Sigmoid colon (tissue), 7 donors: Measurements from ENCODE around the gene TENM4. TPM values are rescaled to one million over a fixed set of nuclear protein-coding genes. Genes with fewer than 3 reads are reported as not detected.

Experiments used
- DNase-seq: peaks from one replicate; pipeline ENCODE4 v3.0.0-alpha.2; 2019
- H3K27ac ChIP-seq, 4 donors: fragments of 200-600 bp; sonication (generic); one replicate each; pipeline ENCODE4 v1.5.1; 2016 to 2019; ENCODE audit warnings: mild to moderate bottlenecking in 1 of 4
- H3K27me3 ChIP-seq, 3 donors: fragments of 200-600 bp; sonication (generic); one replicate each; pipeline ENCODE4 v1.5.1; 2019; ENCODE audit warnings: mild to moderate bottlenecking in 1 of 3
- H3K36me3 ChIP-seq, 4 donors: fragments of 200-600 bp; sonication (generic); one replicate each; pipeline ENCODE4 v1.5.1; 2016 to 2019
- H3K4me1 ChIP-seq, 4 donors: fragments of 200-600 bp; sonication (generic); one replicate each; pipeline ENCODE4 v1.5.1; 2017 to 2019
- H3K4me3 ChIP-seq, 4 donors: fragments of 200-600 bp; sonication (generic); one replicate each; pipeline ENCODE4 v1.5.1; 2017 to 2019; ENCODE audit warnings: mild to moderate bottlenecking in 2 of 4, moderate library complexity in 1 of 4
- H3K9me3 ChIP-seq, 4 donors: fragments of 200-600 bp in 3 of 4; sonication (generic) in 3 of 4; one replicate each; pipeline versions ENCODE4 v1.5.1 to v1.6.1; 2013 to 2019
- EP300 ChIP-seq, 4 donors: sonication (generic); formaldehyde crosslinking; IDR thresholded peaks; one replicate each; pipeline ENCODE4 v1.6.1; 2017; ENCODE audit warnings: antibody characterized with exemption in 4 of 4
- POLR2A ChIP-seq, 2 donors: fragments of 450-650 bp; IDR thresholded peaks; one replicate each; pipeline ENCODE4 v1.6.1; 2016; ENCODE audit warnings: antibody characterized with exemption in 2 of 2, mild to moderate bottlenecking in 2 of 2, moderate library complexity in 2 of 2
- POLR2AphosphoS5 ChIP-seq, 4 donors: sonication (generic); formaldehyde crosslinking; IDR thresholded peaks; one replicate each; pipeline ENCODE4 v1.6.1; 2017; ENCODE audit warnings: antibody characterized with exemption in 4 of 4
- WGBS, 2 donors: extraction: QIAGEN DNeasy Blood & Tissue Kit; methylation state at CpG; one replicate each; pipeline ENCODE4 v1.1.7; 2013; 5-methylcytosine and 5-hydroxymethylcytosine counted together
- intact Hi-C: fragments of 100-400 bp; cut with DNase I; formaldehyde crosslinking; loops from one replicate; pipeline ENCODE4 v1.15.1; 2023
- polyA plus RNA-seq, 3 donors: library from polyadenylated mRNA; stranded (reverse); fragments of 200-250 nt; gene quantifications; one replicate each; pipeline ENCODE4 v1.2.3, GENCODE V29; 2013
- total RNA-seq, 4 donors: library from RNA; depleted of rRNA; stranded (reverse); fragments of >200 nt; gene quantifications; one replicate each; pipeline ENCODE4 v1.1.0, GENCODE V29; 2016
- TF ChIP-seq, protein P1 (sequence below), 4 experiments: fragments of 450-650 bp in 3 of 4; fragments of 200-600 bp in 1 of 4; IDR thresholded peaks; one replicate each; pipeline ENCODE4 v1.5.1; 2016 to 2019; ENCODE audit warnings: antibody characterized with exemption in 4 of 4, mild to moderate bottlenecking in 3 of 4, moderate library complexity in 2 of 4
- donor health status: healthy with polysubstance abuse.
- donor health status: Bipolar disorder and iron deficiency.
- donor health status: healthy.

Gene TENM4
- total and polyA plus RNA-seq, 7 donors = 0.23 to 14.6 (median 1.9) TPM; not detected in 1

DNA sequence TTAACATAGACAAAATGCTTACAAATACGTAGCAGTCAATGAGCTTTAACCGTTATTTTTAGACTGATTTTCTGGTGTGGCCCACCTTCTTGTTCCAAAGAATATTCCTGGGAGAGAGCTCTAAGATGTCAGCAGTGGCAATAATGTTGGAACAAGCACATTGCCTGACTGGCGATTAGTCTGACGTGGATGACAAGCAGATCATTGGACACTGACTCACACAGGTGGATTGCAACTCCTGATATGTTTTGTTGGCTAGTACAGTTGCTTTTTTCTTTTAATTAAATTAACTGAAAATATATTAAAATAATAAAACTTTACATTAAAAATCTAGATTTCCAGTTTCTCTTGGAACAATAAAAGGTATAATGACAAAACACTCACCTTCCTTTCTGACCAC lies 78.0 kb downstream of the TENM4 start:
- H3K27me3 ChIP-seq = no peaks in the 10 kb centered on the region
- TF ChIP-seq, protein P1, sequence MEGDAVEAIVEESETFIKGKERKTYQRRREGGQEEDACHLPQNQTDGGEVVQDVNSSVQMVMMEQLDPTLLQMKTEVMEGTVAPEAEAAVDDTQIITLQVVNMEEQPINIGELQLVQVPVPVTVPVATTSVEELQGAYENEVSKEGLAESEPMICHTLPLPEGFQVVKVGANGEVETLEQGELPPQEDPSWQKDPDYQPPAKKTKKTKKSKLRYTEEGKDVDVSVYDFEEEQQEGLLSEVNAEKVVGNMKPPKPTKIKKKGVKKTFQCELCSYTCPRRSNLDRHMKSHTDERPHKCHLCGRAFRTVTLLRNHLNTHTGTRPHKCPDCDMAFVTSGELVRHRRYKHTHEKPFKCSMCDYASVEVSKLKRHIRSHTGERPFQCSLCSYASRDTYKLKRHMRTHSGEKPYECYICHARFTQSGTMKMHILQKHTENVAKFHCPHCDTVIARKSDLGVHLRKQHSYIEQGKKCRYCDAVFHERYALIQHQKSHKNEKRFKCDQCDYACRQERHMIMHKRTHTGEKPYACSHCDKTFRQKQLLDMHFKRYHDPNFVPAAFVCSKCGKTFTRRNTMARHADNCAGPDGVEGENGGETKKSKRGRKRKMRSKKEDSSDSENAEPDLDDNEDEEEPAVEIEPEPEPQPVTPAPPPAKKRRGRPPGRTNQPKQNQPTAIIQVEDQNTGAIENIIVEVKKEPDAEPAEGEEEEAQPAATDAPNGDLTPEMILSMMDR (IDR thresholded peaks at IDR 0.05) = no peak
- no peak for TF ChIP-seq EP300 (IDR thresholded peaks at IDR 0.05)
- no peak for TF ChIP-seq POLR2A (IDR thresholded peaks at IDR 0.05)
- TF ChIP-seq POLR2AphosphoS5 (IDR thresholded peaks at IDR 0.05) = no peak
- H3K36me3 ChIP-seq = no peaks in the 10 kb centered on the region
- no peak for DNase-seq
- intact Hi-C loops = no loop called here
- H3K27ac ChIP-seq = no peak overlapping the region
- H3K9me3 ChIP-seq = no peaks in the 10 kb centered on the region
- WGBS, 2 donors = 90 to 93% methylated on average over 4 of the region's 4 CpGs
- no peak overlapping the region for H3K4me3 ChIP-seq
- no peaks in the 10 kb centered on the region for H3K4me1 ChIP-seq

DNA sequence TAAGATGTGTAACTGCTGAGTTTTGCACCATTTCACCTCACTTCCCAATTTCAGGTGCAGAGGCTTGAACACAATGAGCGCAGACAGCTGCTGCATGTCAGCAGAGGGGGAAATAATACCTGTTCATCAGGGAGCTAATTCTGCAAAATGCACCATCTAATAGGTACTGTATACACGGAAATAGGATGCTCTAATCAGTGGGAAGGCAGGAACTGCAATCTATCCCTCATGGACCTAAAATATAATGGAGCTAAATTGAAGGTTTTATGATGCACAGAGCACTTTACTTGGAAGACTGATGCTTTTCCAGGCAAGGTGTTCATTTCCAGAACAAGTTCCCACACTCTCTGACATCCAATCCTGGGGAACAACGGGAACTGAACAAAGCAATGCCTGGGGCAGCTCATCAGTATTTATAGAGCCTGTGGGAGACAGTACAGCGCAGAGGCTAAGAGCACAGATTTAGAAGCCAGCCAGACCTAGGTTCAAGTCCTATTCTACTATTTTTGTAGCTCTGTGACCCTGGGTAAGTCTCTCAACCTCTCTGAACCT lies 78.5 kb downstream of the TENM4 start:
- Histone ChIP-seq H3K4me3 (no peak overlapping the region), H3K36me3 (no peaks in the 10 kb centered on the region), H3K27me3 (no peaks in the 10 kb centered on the region), H3K9me3 (no peaks in the 10 kb centered on the region), H3K27ac (no peak overlapping the region), H3K4me1 (no peaks in the 10 kb centered on the region)
- no peak for TF ChIP-seq POLR2AphosphoS5 (IDR thresholded peaks at IDR 0.05)
- no peak for TF ChIP-seq EP300 (IDR thresholded peaks at IDR 0.05)
- intact Hi-C loops = no loop called here
- WGBS, 2 donors = 83% methylated on average over 4 of the region's 4 CpGs
- DNase-seq = no peak

DNA sequence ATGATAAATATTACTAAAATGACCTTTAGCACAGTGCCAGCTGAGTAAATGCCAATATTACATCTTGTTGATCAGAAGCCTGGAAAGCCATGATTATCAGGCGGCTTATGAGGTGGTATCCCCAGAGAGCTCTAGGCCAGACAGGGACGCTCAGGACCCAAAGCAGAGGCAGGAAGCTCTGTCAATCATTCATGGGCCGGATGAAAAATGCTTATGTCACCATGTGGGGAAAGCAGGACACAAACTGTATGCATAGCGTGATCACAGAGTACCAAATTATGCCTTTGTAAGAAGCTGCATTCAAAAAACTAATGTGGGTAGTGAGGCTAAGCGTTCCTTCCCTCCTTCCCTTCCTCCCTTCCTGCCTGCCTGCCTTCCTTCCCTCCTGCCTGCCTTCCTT lies 82.6 kb downstream of the TENM4 start:
- Histone ChIP-seq H3K36me3 (no peaks in the 10 kb centered on the region), H3K27ac (no peak overlapping the region), H3K4me1 (no peaks in the 10 kb centered on the region), H3K9me3 (no peaks in the 10 kb centered on the region), H3K4me3 (no peak overlapping the region), H3K27me3 (no peaks in the 10 kb centered on the region)
- DNase-seq = no peak
- 64 to 72% methylated on average over 5 of the region's 5 CpGs for WGBS, 2 donors
- TF ChIP-seq POLR2AphosphoS5 (IDR thresholded peaks at IDR 0.05) = no peak
- TF ChIP-seq EP300 (IDR thresholded peaks at IDR 0.05) = no peak
- TF ChIP-seq, protein P1 (IDR thresholded peaks at IDR 0.05) = no peak
- TF ChIP-seq POLR2A (IDR thresholded peaks at IDR 0.05) = no peak
- intact Hi-C loops = no loop called here

DNA sequence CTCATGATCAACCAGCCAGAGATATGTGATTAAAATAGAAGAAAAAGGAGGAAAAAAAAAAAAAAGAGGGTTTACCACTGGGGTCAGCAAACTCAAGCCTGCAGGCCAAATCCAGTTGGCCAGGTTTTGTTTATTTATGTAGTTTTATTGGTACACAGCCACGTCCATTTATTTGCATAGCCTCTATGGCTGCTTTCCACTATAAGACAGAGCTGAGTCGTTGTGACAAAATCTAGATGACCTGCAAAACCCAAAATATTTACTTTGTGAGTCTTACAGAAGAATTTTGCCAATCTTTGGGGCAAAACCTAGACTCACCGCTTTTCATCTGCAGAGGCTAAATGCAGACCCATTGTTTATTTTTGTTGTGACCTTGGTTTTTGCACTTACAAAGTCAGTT lies 87.1 kb downstream of the TENM4 start:
- DNase-seq = no peak
- H3K27ac ChIP-seq = no peak overlapping the region
- no peaks in the 10 kb centered on the region for H3K4me1 ChIP-seq
- WGBS, 2 donors = 24 to 48% methylated on average over 3 of the region's 3 CpGs
- no peaks in the 10 kb centered on the region for H3K9me3 ChIP-seq
- intact Hi-C loops = no loop called here
- no peaks in the 10 kb centered on the region for H3K36me3 ChIP-seq
- H3K27me3 ChIP-seq = no peaks in the 10 kb centered on the region
- H3K4me3 ChIP-seq = no peak overlapping the region
- TF ChIP-seq EP300 (IDR thresholded peaks at IDR 0.05) = no peak

DNA sequence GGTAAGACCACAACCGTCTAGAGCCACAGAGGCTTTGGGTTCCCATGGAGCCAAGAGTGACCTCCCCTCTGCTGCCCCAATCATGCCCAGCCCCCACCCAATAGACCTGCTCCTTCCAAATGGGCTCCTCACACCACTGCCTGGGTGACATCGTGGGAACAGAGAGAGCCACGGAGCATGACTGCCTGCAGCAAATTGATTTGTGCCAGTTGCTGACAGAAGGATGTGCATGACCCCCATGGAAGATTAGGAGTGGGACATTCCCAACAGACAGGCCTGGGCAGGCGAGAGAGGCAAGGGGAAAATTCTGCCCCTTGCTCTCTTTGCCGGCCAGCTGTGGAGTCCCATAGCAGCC lies 88.5 kb downstream of the TENM4 start:
- no peaks in the 10 kb centered on the region for H3K9me3 ChIP-seq
- 57 to 74% methylated on average over 5 of the region's 5 CpGs for WGBS, 2 donors
- H3K4me1 ChIP-seq = no peaks in the 10 kb centered on the region
- H3K36me3 ChIP-seq = no peaks in the 10 kb centered on the region
- H3K27me3 ChIP-seq = no peaks in the 10 kb centered on the region
- H3K4me3 ChIP-seq = no peak overlapping the region
- TF ChIP-seq POLR2A (IDR thresholded peaks at IDR 0.05) = no peak
- TF ChIP-seq, protein P1 (IDR thresholded peaks at IDR 0.05) = no peak
- TF ChIP-seq EP300 (IDR thresholded peaks at IDR 0.05) = no peak
- no peak for TF ChIP-seq POLR2AphosphoS5 (IDR thresholded peaks at IDR 0.05)
- H3K27ac ChIP-seq = no peak overlapping the region
- intact Hi-C loops = no loop called here
- no peak for DNase-seq

DNA sequence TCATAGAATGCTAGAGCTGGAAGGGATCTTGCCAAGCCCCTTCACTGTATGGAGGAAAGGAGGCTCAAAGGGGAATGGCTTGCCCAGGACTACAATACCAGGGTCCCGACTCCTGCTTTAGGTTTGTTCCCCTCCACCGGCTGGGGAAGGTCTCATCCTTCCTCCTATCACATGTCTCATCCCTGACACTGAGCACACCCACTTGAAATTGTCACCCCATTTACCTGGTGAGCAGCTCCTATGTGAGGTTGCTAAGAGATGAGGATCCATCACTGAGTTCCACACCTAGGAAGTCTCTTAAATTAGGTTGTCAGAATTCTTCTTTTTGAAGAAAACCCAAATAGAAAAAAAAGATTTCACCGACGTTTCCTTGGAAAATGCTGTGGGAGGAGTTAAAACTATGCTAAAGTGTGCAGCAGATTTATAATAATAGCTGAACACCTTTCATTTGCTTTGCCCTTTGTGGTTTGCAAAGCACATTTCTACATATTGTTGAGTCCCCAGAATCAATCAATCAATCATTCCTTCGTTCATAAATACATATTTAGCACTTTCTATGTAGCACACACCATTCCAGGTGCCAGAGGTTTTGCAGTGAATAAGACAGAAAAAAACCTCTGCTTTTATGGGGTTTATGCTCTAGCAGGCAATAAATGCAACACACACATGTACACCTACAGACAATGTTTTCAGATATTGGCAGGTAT lies 91.7 kb downstream of the TENM4 start:
- Histone ChIP-seq H3K36me3 (no peaks in the 10 kb centered on the region), H3K9me3 (no peaks in the 10 kb centered on the region), H3K27me3 (no peaks in the 10 kb centered on the region), H3K27ac (no peak overlapping the region), H3K4me3 (no peak overlapping the region), H3K4me1 (no peaks in the 10 kb centered on the region)
- DNase-seq = no peak
- 67 to 82% methylated on average over 5 of the region's 5 CpGs for WGBS, 2 donors
- TF ChIP-seq EP300 (IDR thresholded peaks at IDR 0.05) (no peak), POLR2AphosphoS5 (IDR thresholded peaks at IDR 0.05) (no peak), POLR2A (IDR thresholded peaks at IDR 0.05) (no peak)
- TF ChIP-seq, protein P1 (IDR thresholded peaks at IDR 0.05) = no peak
- intact Hi-C loops = no loop called here
